ENCODE results near the gene DDX21.
A peak's percentile ranks its signal among the peaks of the same experiment; 100 is the strongest.
"Not testable (repeated sequence)": the region's sequence is repeated elsewhere in the genome, so short reads cannot be mapped to it uniquely, and the experiment has no call there.

DDX21 gene

GRCh38 chr10:68955832-68956532, at the start of gene DDX21:
Gene DDX21, plus strand, starts transcription at chr10:68956170. Its CDS starts 56 bp downstream, at chr10:68956226.
- DNase-seq: peak; percentile 32

DNA sequence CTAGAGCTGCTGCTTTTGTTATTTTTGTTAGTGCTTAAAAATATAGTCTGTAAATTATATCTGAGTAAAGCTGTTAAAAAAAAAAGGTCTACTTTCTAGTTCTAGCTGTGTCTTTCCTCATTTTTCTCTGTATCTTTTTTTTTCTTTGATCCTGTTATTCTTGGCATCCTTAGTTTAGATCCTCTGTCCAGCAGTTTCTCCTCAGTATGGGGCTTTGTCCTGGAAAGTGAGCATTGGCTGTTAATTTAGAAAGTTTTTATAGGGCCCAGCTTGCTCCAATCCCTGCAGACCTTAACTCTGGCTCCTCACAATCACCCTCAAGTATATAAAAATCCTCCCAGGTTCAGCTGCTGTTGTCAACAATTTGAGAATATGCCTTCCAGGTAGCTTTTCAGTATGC, 31.4 kb upstream of the DDX21 start:
- DNase-seq: no peak

GRCh38 chr10:68925489-68925888, 30.5 kb upstream of the DDX21 start:
- DNase-seq: no peak

- not testable (repeated sequence) for DNase-seq
Observed at GRCh38 chr10:68929157-68929556, 26.8 kb upstream of the DDX21 start.

DNA sequence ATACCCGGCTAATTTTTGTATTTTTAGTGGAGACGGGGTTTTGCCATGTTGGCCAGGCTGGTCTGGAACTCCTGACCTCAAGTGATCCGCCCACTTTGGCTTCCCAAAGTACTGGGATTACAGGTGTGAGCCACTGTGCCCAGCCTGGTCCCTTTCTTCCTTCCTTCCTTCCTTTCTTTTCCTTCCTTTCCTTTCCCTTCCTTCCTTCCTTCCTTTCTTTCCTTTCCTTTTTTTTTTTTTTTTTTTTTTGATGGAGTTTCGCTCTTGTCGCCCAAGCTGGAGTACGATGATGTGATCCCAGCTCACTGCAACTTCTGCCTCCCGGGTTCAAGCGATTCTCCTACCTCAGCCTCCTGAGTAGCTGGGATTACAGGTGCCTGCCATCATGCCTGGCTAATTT, 26.1 kb upstream of the DDX21 start:
- DNase-seq: not testable (repeated sequence)

DNA sequence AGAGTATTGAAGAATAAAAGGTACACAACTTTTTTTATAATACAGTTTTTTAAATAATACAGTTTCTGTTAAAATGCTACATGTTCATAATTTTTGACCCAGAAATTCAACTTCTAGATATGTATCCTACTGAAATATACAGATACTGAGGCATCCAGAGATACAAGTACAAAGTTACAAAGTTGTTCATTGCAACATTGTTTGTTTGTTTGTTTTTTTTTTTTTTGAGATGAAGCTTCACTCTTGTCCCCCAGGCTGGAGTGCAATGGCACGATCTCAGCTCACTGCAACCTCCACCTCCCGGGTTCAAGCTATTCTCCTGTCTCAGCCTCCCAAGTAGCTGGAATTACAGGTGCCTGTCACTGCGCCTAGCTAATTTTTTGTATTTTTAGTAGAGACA, 23.1 kb upstream of the DDX21 start:
- DNase-seq: not testable (repeated sequence)

- DNase-seq: no peak
Observed at GRCh38 chr10:68934994-68935393, 21.0 kb upstream of the DDX21 start.

- DNase-seq: no peak
Observed at GRCh38 chr10:68938117-68938516, 17.9 kb upstream of the DDX21 start.

- DNase-seq: no peak
Observed at GRCh38 chr10:68938884-68939283, 17.1 kb upstream of the DDX21 start.

DNA sequence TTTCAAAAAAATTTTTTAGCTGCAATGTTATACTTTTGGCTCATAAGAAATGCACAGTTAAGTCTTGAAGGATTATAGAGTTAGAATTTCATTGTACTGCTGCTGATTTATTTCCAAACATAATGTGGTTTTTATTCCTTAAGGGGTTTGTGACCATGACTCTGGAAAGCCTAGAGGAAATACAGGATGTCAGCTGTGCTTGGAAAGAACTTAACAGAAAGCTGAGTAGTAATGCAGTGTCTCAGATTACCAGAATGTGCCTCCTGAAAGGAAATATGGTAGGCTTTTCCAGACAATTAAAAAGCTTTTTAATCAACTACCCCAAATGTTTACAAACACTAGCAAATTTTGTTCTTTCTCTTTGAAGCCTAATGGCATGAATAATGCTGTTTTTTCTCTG, 15.1 kb upstream of the DDX21 start:
- DNase-seq: not testable (repeated sequence)

DNA sequence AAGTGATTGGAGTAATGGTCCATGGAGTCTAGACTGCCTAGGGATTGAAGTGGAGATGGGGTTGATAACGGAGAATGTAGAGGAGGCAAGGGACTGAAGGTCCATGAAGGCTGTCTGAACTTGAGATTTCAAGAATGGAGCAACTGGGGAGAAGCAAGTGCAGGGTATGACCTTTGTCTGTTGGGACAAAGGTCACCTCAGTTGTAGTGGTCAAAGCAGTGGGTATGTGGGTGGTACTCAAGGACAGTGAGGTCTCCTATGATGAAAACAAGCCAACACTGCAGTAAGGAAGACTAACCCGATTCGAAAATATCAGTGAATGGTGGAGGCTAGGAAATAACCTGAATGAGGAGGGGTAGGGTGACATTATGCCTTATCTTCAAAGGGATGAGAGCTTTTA, 5.4 kb upstream of the DDX21 start:
- no peak for DNase-seq

DNA sequence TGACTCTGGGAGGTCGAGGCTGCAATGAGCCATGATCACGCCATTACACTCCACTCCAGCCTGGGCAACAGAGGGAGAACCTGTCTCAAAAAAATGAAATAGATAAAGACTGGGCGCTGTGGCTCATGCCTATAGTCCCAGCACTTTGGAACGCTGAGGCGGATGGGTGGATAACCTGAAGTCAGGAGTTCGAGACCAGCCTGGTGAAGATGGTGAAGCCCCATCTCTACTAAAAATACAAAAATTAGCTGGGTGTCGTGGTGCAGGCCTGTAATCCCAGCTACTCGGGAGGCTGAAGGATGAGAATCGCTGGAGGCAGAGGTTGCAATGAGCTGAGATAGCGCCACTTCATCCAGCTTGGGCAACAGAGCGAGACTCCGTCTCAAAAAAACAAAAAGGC, 1.1 kb upstream of the DDX21 start:
- DNase-seq: no peak

DNA sequence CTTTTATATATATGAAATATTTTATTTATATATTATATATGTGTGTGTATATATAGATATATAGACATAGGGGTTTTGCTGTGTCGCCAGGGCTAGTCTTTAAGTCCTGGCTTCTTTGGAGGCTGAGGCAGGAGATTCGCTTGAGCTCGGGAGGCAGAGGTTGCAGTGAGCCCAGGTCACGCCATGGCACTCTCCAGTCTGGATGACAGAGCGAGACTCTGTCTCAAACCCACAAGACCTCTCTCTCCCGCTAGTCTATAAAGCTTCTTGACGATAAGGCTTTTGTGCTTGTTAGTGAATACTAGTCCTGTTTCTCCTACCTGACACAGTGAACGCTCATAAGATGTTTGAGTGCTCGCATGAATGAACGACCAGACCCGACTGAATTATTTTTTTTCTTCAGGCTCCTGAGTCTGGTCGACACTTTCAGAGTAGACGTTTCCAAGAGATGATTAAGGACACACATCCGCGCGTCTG, 577 bp upstream of the DDX21 start:
- no peak for DNase-seq

- no peak for DNase-seq
Observed at GRCh38 chr10:68957284-68957615, 1.3 kb downstream of the DDX21 start.

DNA sequence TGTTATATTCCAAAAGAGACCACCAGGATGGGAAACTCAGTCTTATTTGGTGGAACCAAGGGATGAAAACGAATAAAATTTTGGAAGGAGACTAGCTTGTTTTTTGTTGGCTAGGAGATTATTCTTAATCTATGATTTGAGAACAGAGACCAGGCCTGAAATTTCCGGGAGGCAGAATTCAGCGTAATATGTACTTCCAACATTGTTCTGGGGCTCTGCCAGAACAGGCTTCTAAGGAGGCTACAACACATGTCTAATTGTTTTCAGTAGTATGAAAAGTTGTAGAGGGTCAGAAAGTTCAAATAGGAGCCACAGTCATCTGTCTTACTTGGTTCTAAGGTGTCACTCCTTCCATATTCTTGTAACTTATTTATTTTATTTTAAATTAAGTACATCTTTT, 1.7 kb downstream of the DDX21 start:
- no peak for DNase-seq

GRCh38 chr10:68959695-68960527, 3.9 kb downstream of the DDX21 start:
- DNase-seq: no peak

DNA sequence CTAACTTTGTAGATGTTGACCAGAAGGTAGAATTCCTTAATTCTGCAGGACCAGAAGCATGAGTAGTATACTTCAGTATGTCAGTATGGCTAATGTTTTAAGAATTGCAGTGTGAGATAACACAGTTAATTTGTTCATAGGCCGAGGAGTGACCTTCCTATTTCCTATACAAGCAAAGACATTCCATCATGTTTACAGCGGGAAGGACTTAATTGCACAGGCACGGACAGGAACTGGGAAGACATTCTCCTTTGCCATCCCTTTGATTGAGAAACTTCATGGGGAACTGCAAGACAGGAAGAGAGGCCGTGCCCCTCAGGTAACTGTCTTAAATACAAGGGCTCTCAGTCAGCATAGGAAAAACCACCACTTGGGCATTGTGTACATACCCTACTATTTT, 7.2 kb downstream of the DDX21 start:
- no peak for DNase-seq

DNA sequence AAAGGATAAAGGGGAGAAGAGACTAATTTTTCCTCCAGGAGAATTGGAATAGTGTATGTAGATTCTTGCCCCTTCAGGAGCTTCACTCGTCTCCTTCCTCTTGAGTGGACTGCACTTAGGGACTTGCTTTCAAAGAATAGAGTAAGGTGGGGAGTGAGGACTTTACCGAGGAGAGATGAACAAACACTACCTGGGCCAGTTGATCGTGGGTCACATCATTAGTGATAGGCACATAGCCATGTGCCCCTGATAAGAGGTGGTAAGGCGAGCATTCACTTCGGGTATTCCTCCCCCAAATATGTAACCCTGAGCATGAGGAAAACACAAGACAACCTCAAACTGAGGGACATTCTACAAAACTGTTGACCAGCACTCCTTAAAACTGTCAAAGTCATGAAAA, 18.0 kb downstream of the DDX21 start:
- DNase-seq: no peak

DNA sequence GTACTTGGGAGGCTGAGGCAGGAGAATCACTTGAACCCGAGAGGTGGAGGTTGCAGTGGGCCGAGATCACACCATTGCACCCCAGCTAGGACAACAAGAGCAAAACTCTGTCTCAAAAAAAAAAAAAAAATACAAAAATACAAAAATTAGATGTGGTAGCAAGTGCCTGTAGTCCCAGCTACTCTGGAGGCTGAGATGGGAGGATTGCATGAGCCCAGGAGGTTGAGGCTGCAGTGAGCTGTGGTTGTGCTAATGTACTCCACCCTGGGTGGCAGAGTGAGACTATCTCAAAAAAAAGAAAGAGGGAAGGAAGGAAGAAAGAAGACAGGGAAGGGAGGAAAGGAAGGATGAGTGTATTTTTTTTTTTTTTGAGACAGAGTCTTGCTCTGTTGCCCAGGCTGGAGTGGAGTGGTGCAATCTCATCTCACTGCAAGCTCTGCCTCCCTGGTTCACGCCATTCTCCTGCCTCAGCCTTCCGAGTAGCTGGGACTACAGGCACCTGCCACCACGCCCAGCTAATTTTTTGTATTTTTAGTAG, 20.0 kb downstream of the DDX21 start:
- DNase-seq: not testable (repeated sequence)

GRCh38 chr10:68979738-68980137, 23.8 kb downstream of the DDX21 start:
- DNase-seq: not testable (repeated sequence)

DNA sequence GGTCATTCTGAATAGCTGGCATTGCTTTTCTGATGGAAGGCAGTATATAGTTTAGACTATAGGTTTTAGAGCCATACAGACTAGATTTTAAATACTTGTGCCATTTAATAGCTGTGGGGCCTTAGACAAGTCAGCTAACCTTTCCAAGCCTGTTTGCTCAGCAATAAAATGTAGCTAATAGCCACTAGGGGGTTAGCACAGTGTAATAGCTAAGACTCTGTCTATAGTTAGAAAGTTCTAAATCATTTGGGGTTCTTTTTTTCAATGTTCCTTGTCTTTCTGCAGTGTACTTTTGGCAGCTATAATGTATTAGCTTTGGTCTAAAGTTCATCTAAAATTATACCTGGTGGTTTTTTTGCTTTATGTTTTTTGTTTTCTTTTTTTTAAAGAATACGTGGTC, 25.1 kb downstream of the DDX21 start:
- no peak for DNase-seq

- DNase-seq: no peak
Observed at GRCh38 chr10:68982389-68982788, 26.4 kb downstream of the DDX21 start.

DNA sequence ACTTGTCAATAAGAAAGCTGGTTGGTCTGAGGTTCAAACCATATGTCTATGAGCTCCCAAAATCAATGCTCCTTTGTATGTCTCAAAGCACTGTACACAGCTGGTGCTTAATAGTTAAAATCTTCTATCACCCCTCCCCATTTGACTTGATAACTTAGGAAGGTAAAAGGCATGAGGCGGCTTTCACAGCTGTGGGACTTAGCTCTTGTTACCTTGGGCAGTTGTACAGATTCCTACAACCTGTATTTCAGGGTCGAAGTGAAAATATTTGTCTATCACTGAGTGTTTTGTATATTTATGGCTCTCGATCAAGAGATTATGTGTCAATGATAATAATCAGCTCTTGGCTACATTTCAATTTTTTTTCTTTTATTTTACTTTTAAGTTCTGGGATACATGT, 31.6 kb downstream of the DDX21 start:
- DNase-seq: no peak
